ENCODE measurements around the gene PIAS1. TPM values are rescaled to one million over a fixed set of nuclear protein-coding genes. Genes with fewer than 3 reads are reported as not detected.
"Not testable (repeated sequence)": the region's sequence is repeated elsewhere in the genome, so short reads cannot be mapped to it uniquely, and the experiment has no call there.

The PIAS1 gene
- total RNA-seq, 3 donors from 2014 or later = 16.5 to 20.9 (median 16.7) TPM

DNA sequence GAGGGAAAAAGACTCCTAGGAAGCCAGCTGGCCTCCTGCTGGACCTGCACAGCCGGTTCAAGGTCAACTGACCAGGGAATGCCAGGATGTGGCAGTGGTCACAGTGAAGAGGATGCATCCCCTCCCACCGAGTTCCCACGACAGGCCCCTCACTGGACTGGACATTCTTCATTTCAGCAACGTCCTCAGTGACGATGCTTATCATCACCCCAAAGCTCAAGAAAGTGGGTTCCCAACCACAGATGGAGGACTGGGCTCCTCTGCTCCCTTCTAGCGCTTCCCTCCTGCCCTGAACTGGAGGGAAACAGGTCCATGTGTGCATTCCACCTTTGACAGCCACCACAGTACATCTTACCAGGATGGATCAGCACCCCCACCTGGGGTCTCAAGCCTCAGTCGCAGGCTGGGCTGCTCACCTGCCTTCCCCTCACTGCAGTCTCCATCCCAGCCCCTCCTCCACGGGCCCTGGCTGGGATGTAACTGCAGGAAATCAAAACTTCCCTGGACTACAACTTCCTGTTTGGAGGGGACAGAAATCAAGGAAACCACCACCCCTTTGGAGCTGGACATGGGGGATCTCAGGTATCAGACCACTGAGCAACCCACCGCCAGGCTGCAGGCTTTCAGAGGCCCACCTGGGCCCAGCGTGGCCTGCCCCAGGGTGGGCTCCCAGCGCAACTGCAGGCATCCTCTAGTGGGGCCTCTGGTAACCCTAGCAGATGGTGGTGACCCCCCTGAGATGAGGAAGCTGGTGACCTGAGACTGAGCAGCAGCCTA, 143.7 kb downstream of the PIAS1 start:
- Mint-ChIP-seq H3K36me3 (ENCODE audit: insufficient read depth) (peaks cover 14% of the 10 kb centered on the region), H3K27me3 (ENCODE audit: low read depth) (no peaks in the 10 kb centered on the region), H3K4me3 (no peak overlapping the region), H3K4me1 (ENCODE audit: low read depth) (no peaks in the 10 kb centered on the region), H3K9me3 (no peaks in the 10 kb centered on the region)
- ATAC-seq (no peak), DNase-seq (no peak)

DNA sequence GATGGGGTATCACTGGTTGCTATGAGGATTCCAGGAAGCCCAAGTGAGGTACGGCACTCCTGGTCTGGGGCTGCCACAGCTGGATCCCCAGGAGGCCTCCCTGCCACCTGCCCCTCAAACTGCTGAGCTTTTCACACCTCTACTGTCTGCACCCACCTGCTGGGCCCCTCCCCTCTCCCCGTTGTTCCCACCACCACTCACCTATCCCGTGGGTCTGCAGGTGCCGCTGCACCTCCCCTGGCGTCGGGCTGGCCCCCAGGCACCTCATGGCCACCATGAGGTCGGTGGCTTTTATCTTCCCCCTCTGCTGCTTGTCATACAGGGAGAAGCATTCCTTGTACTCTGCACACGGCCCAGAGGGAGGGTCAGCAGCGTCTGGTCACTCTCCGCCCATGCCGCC, 145.2 kb downstream of the PIAS1 start:
- Mint-ChIP-seq H3K36me3 (ENCODE audit: insufficient read depth) (peaks cover 7% of the 10 kb centered on the region), H3K4me3 (no peak overlapping the region), H3K27me3 (ENCODE audit: low read depth) (no peaks in the 10 kb centered on the region), H3K4me1 (ENCODE audit: low read depth) (no peaks in the 10 kb centered on the region), H3K9me3 (no peaks in the 10 kb centered on the region)
- no peak for ATAC-seq
- no peak for DNase-seq

DNA sequence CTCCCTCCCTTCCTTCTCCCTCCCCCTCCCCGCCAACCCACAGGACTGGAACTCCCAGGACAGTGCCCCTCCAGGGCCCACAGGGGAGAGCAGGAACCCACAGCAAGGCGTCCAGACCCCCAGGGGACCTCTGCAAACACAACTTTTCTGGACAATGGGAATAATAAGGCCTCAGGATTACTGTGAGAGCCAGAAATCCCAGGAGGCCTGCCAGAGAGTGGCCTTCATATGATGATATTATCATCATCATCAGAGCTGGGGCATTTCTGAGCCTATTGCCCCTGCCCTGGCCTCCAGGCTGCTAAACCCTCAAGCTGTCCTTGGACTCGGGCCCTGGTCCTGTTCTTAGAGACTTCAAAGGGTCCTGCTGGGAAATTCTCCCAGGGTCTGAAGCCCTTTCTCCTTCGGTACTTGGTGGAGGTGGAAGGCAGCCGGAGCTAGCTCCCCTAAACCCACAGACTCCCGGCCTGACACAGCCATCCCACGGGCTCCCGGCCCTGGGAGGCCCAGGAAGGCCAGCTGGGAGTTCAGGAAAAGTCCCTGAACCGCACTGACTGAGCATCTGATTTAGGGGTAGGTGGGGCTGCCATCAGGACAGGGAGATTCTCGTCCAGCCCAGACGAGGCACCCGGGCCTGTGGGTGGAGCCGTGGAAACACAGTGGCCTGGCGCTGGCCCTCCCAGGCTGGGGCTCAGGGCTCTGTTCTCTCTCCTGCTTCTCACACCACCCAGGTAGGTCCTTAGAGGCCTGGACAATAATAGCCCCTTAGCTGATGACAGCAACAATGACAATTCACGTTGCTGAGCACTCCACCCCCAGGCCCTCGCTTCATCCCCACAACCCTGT, 146.1 kb downstream of the PIAS1 start:
- Mint-ChIP-seq H3K27me3 (ENCODE audit: low read depth) (no peaks in the 10 kb centered on the region), H3K9me3 (no peaks in the 10 kb centered on the region), H3K4me3 (no peak overlapping the region), H3K36me3 (ENCODE audit: insufficient read depth) (peaks cover 2% of the 10 kb centered on the region), H3K4me1 (ENCODE audit: low read depth) (no peaks in the 10 kb centered on the region)
- ATAC-seq (no peak), DNase-seq (no peak)

GRCh38 chr15:68201153-68201878, 147.2 kb downstream of the PIAS1 start:
- no peaks in the 10 kb centered on the region for H3K9me3 Mint-ChIP-seq
- H3K4me1 Mint-ChIP-seq (ENCODE audit: low read depth) = peaks cover 4% of the 10 kb centered on the region
- no peaks in the 10 kb centered on the region for H3K27me3 Mint-ChIP-seq (ENCODE audit: low read depth)
- ATAC-seq (no peak), DNase-seq (no peak)
- no peaks in the 10 kb centered on the region for H3K36me3 Mint-ChIP-seq (ENCODE audit: insufficient read depth)
- no peak overlapping the region for H3K4me3 Mint-ChIP-seq

- ATAC-seq (no peak), DNase-seq (no peak)
- H3K4me1 Mint-ChIP-seq (ENCODE audit: low read depth) = peaks cover 5% of the 10 kb centered on the region
- no peaks in the 10 kb centered on the region for H3K9me3 Mint-ChIP-seq
- H3K36me3 Mint-ChIP-seq (ENCODE audit: insufficient read depth) = no peaks in the 10 kb centered on the region
- no peak overlapping the region for H3K4me3 Mint-ChIP-seq
- no peaks in the 10 kb centered on the region for H3K27me3 Mint-ChIP-seq (ENCODE audit: low read depth)
Observed at GRCh38 chr15:68201879-68202261, 147.8 kb downstream of the PIAS1 start.

GRCh38 chr15:68202994-68203393, 148.9 kb downstream of the PIAS1 start:
- ATAC-seq; DNase-seq; H3K36me3 Mint-ChIP-seq (ENCODE audit: insufficient read depth); H3K4me1 Mint-ChIP-seq (ENCODE audit: low read depth); H3K27me3 Mint-ChIP-seq (ENCODE audit: low read depth); H3K4me3 Mint-ChIP-seq; H3K9me3 Mint-ChIP-seq: not testable (repeated sequence)

DNA sequence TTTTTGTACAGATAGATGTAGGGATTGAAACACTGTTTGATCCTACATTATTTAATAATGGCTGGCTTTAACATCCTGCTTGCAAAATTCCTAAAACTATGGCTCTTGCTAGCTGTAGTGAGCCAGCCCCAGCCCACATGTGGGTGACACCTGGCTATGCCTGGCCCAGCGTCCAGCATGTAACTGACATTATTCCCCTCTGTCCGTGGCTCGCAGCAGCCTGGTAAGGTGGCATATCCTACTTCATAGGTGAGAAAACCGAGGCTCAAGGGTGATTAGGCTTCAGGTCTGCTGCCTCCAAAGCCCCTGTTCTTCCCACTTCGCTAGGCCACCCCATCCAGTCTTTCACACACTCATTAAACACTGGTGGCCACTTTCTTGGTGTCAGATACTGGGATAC, 149.4 kb downstream of the PIAS1 start:
- no peaks in the 10 kb centered on the region for H3K27me3 Mint-ChIP-seq (ENCODE audit: low read depth)
- H3K4me3 Mint-ChIP-seq = no peak overlapping the region
- H3K36me3 Mint-ChIP-seq (ENCODE audit: insufficient read depth) = no peaks in the 10 kb centered on the region
- DNase-seq (no peak), ATAC-seq (no peak)
- H3K9me3 Mint-ChIP-seq = no peaks in the 10 kb centered on the region
- peaks cover 8% of the 10 kb centered on the region for H3K4me1 Mint-ChIP-seq (ENCODE audit: low read depth)

DNA sequence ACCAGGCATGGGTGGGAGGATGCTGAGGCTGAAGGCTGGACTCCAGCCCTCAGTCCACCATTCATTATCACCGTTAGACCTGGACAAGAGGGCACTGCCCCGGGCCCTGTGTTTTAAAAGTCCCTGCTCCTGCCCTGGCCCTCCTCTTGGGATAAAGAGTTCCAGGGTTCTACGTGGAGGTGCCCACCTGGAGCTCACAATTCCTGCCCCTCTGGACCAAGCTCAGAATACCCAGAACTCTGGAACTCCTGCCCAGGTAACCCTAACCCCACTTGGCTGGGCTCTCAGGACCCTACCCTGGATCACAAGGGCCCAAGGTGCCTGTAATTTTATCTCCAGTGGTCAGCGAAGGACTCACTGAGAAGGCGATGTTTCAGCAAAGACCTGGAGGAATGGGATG, 149.8 kb downstream of the PIAS1 start:
- no peaks in the 10 kb centered on the region for H3K9me3 Mint-ChIP-seq
- no peak for DNase-seq
- H3K27me3 Mint-ChIP-seq (ENCODE audit: low read depth) = no peaks in the 10 kb centered on the region
- no peak overlapping the region for H3K4me3 Mint-ChIP-seq
- peaks cover 12% of the 10 kb centered on the region for H3K4me1 Mint-ChIP-seq (ENCODE audit: low read depth)
- no peaks in the 10 kb centered on the region for H3K36me3 Mint-ChIP-seq (ENCODE audit: insufficient read depth)
- ATAC-seq = no peak

DNA sequence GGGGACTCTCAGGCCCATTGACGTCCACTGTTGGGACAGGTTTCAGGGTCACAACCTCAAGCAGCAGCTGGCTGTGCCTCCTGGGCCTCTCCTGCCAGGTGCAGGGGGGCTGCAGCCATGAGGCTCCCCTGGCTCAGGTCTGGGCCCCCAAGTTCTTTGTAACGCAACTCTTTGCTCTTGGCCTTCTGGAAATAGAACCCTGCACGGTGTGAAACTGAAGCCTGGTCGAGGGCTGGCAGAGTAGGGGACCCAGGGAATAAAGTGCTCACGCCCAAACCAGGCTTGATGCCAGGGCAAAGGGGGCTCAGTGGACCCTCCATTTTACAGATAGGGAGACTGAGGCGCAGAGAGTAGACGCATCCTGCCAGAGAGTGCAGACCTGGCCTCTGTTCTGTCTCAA, 150.2 kb downstream of the PIAS1 start:
- ATAC-seq (no peak), DNase-seq (no peak)
- no peak overlapping the region for H3K4me3 Mint-ChIP-seq
- H3K27me3 Mint-ChIP-seq (ENCODE audit: low read depth) = no peaks in the 10 kb centered on the region
- no peaks in the 10 kb centered on the region for H3K9me3 Mint-ChIP-seq
- peaks cover 13% of the 10 kb centered on the region for H3K4me1 Mint-ChIP-seq (ENCODE audit: low read depth)
- no peaks in the 10 kb centered on the region for H3K36me3 Mint-ChIP-seq (ENCODE audit: insufficient read depth)

- Mint-ChIP-seq H3K27me3 (ENCODE audit: low read depth) (no peaks in the 10 kb centered on the region), H3K4me1 (ENCODE audit: low read depth) (peaks cover 19% of the 10 kb centered on the region), H3K9me3 (no peaks in the 10 kb centered on the region), H3K4me3 (no peak within 1 kb of the TSS), H3K36me3 (ENCODE audit: insufficient read depth) (no peaks in the 10 kb centered on the region)
- ATAC-seq = no peak
- DNase-seq = no peak
Observed at GRCh38 chr15:68204776-68205557, 150.9 kb downstream of the PIAS1 start, which contains the start of gene CALML4. Gene CALML4, minus strand, starts transcription at chr15:68205332. Its CDS starts 85 bp downstream, at chr15:68205247.

DNA sequence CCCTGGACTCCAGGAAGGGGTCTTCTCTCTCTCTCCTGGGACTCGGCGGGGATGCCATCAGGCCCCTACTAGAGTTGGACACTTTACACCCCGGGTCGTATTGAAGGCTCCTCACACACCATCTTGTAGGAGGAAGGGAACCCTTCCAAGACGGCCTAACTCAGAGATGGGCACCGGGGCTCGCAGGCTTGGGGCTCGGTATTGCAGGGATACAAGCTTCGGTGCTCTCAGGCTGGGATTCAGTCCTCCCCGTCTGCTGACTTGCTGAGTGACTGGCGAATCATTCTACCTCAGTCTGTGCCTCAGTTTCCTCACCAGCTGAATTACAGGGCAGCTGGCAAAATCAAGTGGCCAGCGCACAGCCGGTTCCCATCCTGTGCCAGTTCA, 151.4 kb downstream of the PIAS1 start:
- DNase-seq (no peak), ATAC-seq (no peak)
- Mint-ChIP-seq H3K4me3 (no peak overlapping the region), H3K4me1 (ENCODE audit: low read depth) (peaks cover 21% of the 10 kb centered on the region), H3K27me3 (ENCODE audit: low read depth) (no peaks in the 10 kb centered on the region), H3K36me3 (ENCODE audit: insufficient read depth) (no peaks in the 10 kb centered on the region), H3K9me3 (no peaks in the 10 kb centered on the region)

- Mint-ChIP-seq H3K36me3 (ENCODE audit: insufficient read depth) (no peaks in the 10 kb centered on the region), H3K27me3 (ENCODE audit: low read depth) (no peaks in the 10 kb centered on the region), H3K9me3 (no peaks in the 10 kb centered on the region), H3K4me1 (ENCODE audit: low read depth) (peaks cover 21% of the 10 kb centered on the region), H3K4me3 (no peak overlapping the region)
- DNase-seq (no peak), ATAC-seq (no peak)
Observed at GRCh38 chr15:68205954-68206539, 151.9 kb downstream of the PIAS1 start.

DNA sequence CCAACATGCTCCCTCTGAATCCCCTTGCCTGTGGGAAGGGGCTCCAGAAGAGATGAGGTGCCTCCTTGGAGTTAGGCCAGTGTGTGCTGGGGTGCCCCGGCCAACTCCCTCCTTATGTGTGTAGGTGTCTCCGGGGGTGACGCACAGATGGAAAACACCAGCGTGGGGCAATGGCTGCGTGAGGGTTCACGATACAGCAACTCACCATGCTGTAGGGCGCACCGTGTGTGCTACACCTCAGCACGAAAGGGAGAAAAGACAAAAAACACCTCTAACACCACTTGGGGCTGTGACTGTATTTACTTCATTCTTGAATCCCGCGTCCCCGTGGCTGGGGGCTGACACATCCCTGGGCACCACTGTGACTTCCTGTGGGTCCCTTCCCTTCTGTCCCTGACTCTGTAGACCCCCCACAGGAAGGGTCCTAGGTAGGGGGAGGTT, 152.6 kb downstream of the PIAS1 start:
- H3K4me1 Mint-ChIP-seq (ENCODE audit: low read depth) = peaks cover 21% of the 10 kb centered on the region
- no peak for ATAC-seq
- no peaks in the 10 kb centered on the region for H3K36me3 Mint-ChIP-seq (ENCODE audit: insufficient read depth)
- H3K27me3 Mint-ChIP-seq (ENCODE audit: low read depth) = no peaks in the 10 kb centered on the region
- H3K4me3 Mint-ChIP-seq = no peak overlapping the region
- H3K9me3 Mint-ChIP-seq = no peaks in the 10 kb centered on the region
- DNase-seq = no peak

Measured in activated T-cell treated with anti-CD3 and anti-CD28 coated beads, Interleukin-2, amount 50 U/mL, for 4 hours (primary cell).